NCI-H774 (cell line): ENCODE results near the gene ATE1.

ENCODE experiments used
- DNase-seq: peaks from one replicate; lab custom pipeline; 2025; lab: John Stamatoyannopoulos, UW

Gene ATE1

GRCh38 chr10:121695731-121696464 lies 231.9 kb downstream of the ATE1 start:
- no peak for DNase-seq

GRCh38 chr10:121694966-121695643 lies 232.7 kb downstream of the ATE1 start:
- DNase-seq, result no peak

GRCh38 chr10:121694327-121694965 lies 233.4 kb downstream of the ATE1 start:
- DNase-seq, result no peak

GRCh38 chr10:121692626-121693025 lies 235.2 kb downstream of the ATE1 start:
- DNase-seq, result no peak

- DNase-seq, result no peak
Measured at GRCh38 chr10:121690970-121691369, 236.9 kb downstream of the ATE1 start.
